Activated T-cell treated with anti-CD3 and anti-CD28 coated beads, Interleukin-2, amount 50 U/mL, for 4 hours (primary cell): ENCODE measurements around the gene NIPBL. TPM values are rescaled to one million over a fixed set of nuclear protein-coding genes. Genes with fewer than 3 reads are reported as not detected.
"Not testable (repeated sequence)": the region's sequence is repeated elsewhere in the genome, so short reads cannot be mapped to it uniquely, and the experiment has no call there.

Source experiments
- ATAC-seq, 2 donors: fragments of 200-7000 bp; cut with Tn5 transposase; one replicate each; pipeline ENCODE4 v1.10.0; 2021
- DNase-seq: peaks from one replicate; pipeline ENCODE4 v3.0.0-alpha.2; 2020
- H3K27me3 Mint-ChIP-seq: one replicate; pipeline ENCODE4 v1.8.0; 2021; ENCODE audit warnings: low read depth, mixed read lengths
- H3K36me3 Mint-ChIP-seq: one replicate; pipeline ENCODE4 v1.8.0; 2022; ENCODE audit warnings: mixed read lengths; ENCODE audit not compliant: insufficient read depth
- H3K4me1 Mint-ChIP-seq: one replicate; pipeline ENCODE4 v1.8.0; 2021; ENCODE audit warnings: low read depth, mixed read lengths
- H3K4me3 Mint-ChIP-seq: one replicate; pipeline ENCODE4 v1.8.0; 2021; ENCODE audit warnings: mild to moderate bottlenecking, moderate library complexity, mixed read lengths
- H3K9me3 Mint-ChIP-seq: one replicate; pipeline ENCODE4 v1.8.0; 2021; ENCODE audit warnings: mixed read lengths
- total RNA-seq, 3 donors: library from RNA; stranded (reverse); gene quantifications; one replicate each; pipeline ENCODE4 v1.2.1, GENCODE V29; 2021

Gene NIPBL
- total RNA-seq, 3 donors from 2014 or later = 42.0 to 56.0 (median 43.4) TPM

- DNase-seq = no peak
- Mint-ChIP-seq H3K4me3 (no peak overlapping the region), H3K27me3 (no peaks in the 10 kb centered on the region), H3K4me1 (no peaks in the 10 kb centered on the region), H3K36me3 (no peaks in the 10 kb centered on the region), H3K9me3 (no peaks in the 10 kb centered on the region)
- ATAC-seq = no peak
Measured at GRCh38 chr5:37071901-37072581, 195.5 kb downstream of the NIPBL start.

DNA sequence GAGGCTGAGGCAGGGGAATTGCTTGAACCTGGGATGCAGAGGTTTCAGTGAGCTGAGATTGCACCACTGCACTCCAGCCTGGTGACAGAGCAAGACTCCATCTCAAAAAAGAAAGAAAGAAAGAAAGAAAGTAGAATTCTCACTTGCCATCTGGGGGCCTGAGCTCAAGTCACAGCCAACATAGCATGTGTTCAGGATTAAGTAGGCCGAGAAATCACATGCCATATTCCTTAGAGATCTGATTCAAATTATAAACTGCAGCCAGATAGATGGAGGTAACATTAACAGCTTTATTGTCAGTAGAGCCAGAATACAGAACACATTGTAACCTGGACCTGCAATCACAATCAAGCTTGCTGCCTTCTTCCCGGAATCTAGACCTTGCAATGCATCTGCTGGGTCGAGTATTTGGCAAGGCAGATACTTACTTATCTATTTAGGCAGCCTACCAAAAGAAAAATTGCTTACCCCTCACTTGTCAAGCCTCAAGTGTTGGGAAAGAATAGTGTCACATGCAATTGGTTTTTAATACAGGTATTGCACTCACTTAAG lies 198.9 kb downstream of the NIPBL start:
- no peak overlapping the region for H3K4me3 Mint-ChIP-seq
- H3K27me3 Mint-ChIP-seq = no peaks in the 10 kb centered on the region
- peaks cover 8% of the 10 kb centered on the region for H3K36me3 Mint-ChIP-seq
- H3K4me1 Mint-ChIP-seq = no peaks in the 10 kb centered on the region
- ATAC-seq (no peak), DNase-seq (no peak)
- no peaks in the 10 kb centered on the region for H3K9me3 Mint-ChIP-seq

- Mint-ChIP-seq H3K4me3 (no peak overlapping the region), H3K9me3 (no peaks in the 10 kb centered on the region), H3K36me3 (peaks cover 8% of the 10 kb centered on the region), H3K4me1 (no peaks in the 10 kb centered on the region), H3K27me3 (no peaks in the 10 kb centered on the region)
- DNase-seq (no peak), ATAC-seq (no peak)
Measured at GRCh38 chr5:37077146-37077545, 200.6 kb downstream of the NIPBL start.

- Mint-ChIP-seq H3K27me3 (no peaks in the 10 kb centered on the region), H3K4me1 (no peaks in the 10 kb centered on the region), H3K4me3 (no peak overlapping the region), H3K9me3 (no peaks in the 10 kb centered on the region), H3K36me3 (peaks cover 19% of the 10 kb centered on the region)
- DNase-seq (no peak), ATAC-seq (no peak)
Measured at GRCh38 chr5:37080697-37081096, 204.1 kb downstream of the NIPBL start.

DNA sequence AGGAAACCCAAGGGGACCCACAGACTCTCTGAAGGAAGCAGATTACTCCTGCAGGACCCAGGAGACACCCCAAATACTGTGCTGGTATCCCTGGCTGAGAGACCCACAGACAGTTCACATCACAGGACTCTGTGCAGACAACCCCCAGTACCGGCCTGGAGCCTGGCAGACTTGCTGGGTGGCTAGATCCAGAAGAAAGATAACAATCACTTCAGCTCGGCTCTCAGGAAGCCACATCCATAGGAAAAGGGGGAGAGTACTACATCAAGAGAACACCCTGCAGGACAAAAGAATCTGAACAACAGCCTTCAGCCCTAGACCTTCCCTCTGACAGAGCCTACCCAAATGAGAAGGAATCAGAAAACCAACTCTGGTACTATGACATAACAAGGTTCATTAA lies 206.4 kb downstream of the NIPBL start:
- not testable (repeated sequence) for H3K27me3 Mint-ChIP-seq, DNase-seq, H3K4me3 Mint-ChIP-seq, ATAC-seq, H3K9me3 Mint-ChIP-seq, H3K4me1 Mint-ChIP-seq
- peaks cover 25% of the 10 kb centered on the region for H3K36me3 Mint-ChIP-seq

DNA sequence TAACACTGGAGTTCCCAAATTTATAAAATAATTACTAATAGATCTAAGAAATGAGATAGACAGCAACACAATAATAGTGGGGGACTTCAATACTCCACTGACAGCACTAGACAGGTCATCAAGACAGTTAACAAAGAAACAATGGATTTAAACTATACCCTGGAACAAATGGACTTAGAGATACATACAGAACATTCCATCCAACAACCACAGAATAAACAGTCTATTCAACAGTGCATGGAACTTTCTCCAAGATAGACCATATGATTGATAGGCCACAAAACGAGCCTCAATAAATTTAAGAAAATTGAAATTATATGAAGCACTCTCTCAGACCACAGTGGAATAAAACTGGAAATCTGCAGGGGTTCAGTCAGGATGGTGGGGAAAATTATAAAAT lies 209.5 kb downstream of the NIPBL start:
- H3K9me3 Mint-ChIP-seq, DNase-seq, H3K4me3 Mint-ChIP-seq, H3K27me3 Mint-ChIP-seq, H3K4me1 Mint-ChIP-seq, ATAC-seq: not testable (repeated sequence)
- peaks cover 21% of the 10 kb centered on the region for H3K36me3 Mint-ChIP-seq

- H3K4me3 Mint-ChIP-seq = no peak overlapping the region
- H3K9me3 Mint-ChIP-seq = no peaks in the 10 kb centered on the region
- H3K36me3 Mint-ChIP-seq = peaks cover 21% of the 10 kb centered on the region
- H3K4me1 Mint-ChIP-seq = no peaks in the 10 kb centered on the region
- ATAC-seq (no peak), DNase-seq (no peak)
- H3K27me3 Mint-ChIP-seq = no peaks in the 10 kb centered on the region
Measured at GRCh38 chr5:37086466-37087173, 210.1 kb downstream of the NIPBL start.

DNA sequence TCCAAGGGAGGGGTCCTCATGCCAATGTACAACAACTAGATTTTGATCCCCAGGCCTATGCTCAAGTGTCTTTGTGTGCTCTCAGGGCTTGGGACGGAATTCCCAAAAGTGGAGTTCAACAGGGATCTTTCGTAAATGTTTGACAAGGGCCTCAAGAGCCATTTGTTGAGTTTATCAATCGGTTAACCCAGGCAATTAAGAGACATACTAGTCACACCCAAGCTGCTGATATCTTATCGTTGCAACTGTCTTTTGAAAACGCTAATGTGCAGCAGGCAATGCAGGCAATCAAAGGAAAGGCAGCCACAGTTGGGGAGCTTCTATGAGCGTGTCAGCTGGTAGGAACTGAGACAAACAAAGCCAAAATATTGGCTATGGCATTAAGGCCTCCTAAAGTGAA lies 211.4 kb downstream of the NIPBL start:
- H3K4me3 Mint-ChIP-seq = no peak overlapping the region
- H3K4me1 Mint-ChIP-seq = no peaks in the 10 kb centered on the region
- ATAC-seq (no peak), DNase-seq (no peak)
- H3K9me3 Mint-ChIP-seq = no peaks in the 10 kb centered on the region
- H3K27me3 Mint-ChIP-seq = no peaks in the 10 kb centered on the region
- H3K36me3 Mint-ChIP-seq = peaks cover 21% of the 10 kb centered on the region

- no peaks in the 10 kb centered on the region for H3K9me3 Mint-ChIP-seq
- H3K27me3 Mint-ChIP-seq = no peaks in the 10 kb centered on the region
- peaks cover 26% of the 10 kb centered on the region for H3K36me3 Mint-ChIP-seq
- DNase-seq (no peak), ATAC-seq (no peak)
- H3K4me3 Mint-ChIP-seq = no peak overlapping the region
- no peaks in the 10 kb centered on the region for H3K4me1 Mint-ChIP-seq
Measured at GRCh38 chr5:37090123-37090726, 213.7 kb downstream of the NIPBL start.

- Mint-ChIP-seq H3K36me3 (peaks cover 23% of the 10 kb centered on the region), H3K4me1 (no peaks in the 10 kb centered on the region), H3K9me3 (no peaks in the 10 kb centered on the region), H3K4me3 (no peak overlapping the region), H3K27me3 (no peaks in the 10 kb centered on the region)
- DNase-seq = no peak
- no peak for ATAC-seq
Measured at GRCh38 chr5:37090781-37091180, 214.2 kb downstream of the NIPBL start.

GRCh38 chr5:37093795-37094194 lies 217.2 kb downstream of the NIPBL start:
- not testable (repeated sequence) for ATAC-seq, H3K4me1 Mint-ChIP-seq, DNase-seq, H3K27me3 Mint-ChIP-seq, H3K4me3 Mint-ChIP-seq
- H3K9me3 Mint-ChIP-seq = peaks cover 23% of the 10 kb centered on the region
- H3K36me3 Mint-ChIP-seq = peaks cover 33% of the 10 kb centered on the region

DNA sequence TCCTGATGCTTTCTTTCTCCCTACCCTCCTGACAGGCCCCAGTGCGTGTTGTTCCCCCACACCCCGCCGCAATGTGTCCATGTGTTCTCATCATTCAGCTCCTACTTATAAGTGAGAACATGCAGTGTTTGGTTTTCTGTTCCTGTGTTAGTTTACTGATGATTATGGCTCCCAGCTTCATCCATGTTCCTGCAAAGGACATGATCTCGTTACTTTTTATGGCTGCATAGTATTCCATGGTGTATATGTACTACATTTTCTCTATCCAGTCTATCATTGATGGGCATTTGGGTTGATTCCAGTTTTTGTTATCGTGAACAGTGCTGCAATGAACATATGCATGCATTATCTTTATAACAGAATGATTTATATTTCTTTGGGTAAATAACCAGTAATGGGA lies 222.7 kb downstream of the NIPBL start:
- Mint-ChIP-seq H3K9me3 (peaks cover 48% of the 10 kb centered on the region), H3K36me3 (peaks cover 31% of the 10 kb centered on the region)
- not testable (repeated sequence) for H3K4me3 Mint-ChIP-seq, H3K4me1 Mint-ChIP-seq, ATAC-seq, DNase-seq, H3K27me3 Mint-ChIP-seq

DNA sequence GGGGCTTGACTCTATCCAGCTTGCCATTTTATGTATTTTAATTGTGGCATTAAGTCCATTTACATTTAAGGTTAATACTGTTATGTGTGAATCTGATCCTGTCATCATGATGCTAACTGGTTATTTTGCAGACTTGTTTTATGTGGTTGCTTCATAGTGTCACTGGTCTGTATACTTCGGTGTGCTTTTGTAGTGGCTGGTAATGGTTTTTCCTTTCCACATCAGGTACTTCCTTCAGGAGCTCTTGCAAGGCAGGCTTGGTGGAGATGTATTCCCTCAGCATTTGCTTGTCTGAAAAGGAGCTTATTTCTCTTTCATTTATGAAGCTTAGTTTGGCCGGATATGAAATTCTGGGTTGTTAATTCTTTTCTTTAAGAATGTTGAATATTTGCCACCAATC lies 226.7 kb downstream of the NIPBL start:
- ATAC-seq (no peak), DNase-seq (no peak)
- Mint-ChIP-seq H3K36me3 (peaks cover 26% of the 10 kb centered on the region), H3K27me3 (no peaks in the 10 kb centered on the region), H3K9me3 (peaks cover 30% of the 10 kb centered on the region), H3K4me1 (peaks cover 5% of the 10 kb centered on the region), H3K4me3 (no peak overlapping the region)

- Mint-ChIP-seq H3K9me3 (peaks cover 3% of the 10 kb centered on the region), H3K4me3 (no peak overlapping the region), H3K27me3 (no peaks in the 10 kb centered on the region), H3K36me3 (peaks cover 29% of the 10 kb centered on the region), H3K4me1 (peaks cover 34% of the 10 kb centered on the region)
- ATAC-seq (no peak), DNase-seq (no peak)
Measured at GRCh38 chr5:37109338-37109737, 232.8 kb downstream of the NIPBL start.
